ENCODE measurements around the gene RIT2.

RIT2 gene

GRCh38 chr18:42719221-42719620, 396.3 kb downstream of the RIT2 start:
- H3K27me3 ChIP-seq (ENCODE audit: low read length): no peaks in the 10 kb centered on the region
- H3K9ac ChIP-seq (ENCODE audit: low read length): no peak overlapping the region
- H3K27ac ChIP-seq (ENCODE audit: low read depth, low read length): no peak overlapping the region
- H3K4me2 ChIP-seq (ENCODE audit: low read depth, low read length, poor library complexity, severe bottlenecking): no peak overlapping the region
- H3K9me3 ChIP-seq (ENCODE audit: insufficient read depth, low read length): no peaks in the 10 kb centered on the region
- H3K9me2 ChIP-seq (replicated peaks; ENCODE audit: insufficient read depth, low read length): no peaks in the 10 kb centered on the region
- TF ChIP-seq EZH2phosphoT487 (conservative IDR thresholded peaks at IDR 0.05; ENCODE audit: low read length): no peak
- TF ChIP-seq, protein P1, sequence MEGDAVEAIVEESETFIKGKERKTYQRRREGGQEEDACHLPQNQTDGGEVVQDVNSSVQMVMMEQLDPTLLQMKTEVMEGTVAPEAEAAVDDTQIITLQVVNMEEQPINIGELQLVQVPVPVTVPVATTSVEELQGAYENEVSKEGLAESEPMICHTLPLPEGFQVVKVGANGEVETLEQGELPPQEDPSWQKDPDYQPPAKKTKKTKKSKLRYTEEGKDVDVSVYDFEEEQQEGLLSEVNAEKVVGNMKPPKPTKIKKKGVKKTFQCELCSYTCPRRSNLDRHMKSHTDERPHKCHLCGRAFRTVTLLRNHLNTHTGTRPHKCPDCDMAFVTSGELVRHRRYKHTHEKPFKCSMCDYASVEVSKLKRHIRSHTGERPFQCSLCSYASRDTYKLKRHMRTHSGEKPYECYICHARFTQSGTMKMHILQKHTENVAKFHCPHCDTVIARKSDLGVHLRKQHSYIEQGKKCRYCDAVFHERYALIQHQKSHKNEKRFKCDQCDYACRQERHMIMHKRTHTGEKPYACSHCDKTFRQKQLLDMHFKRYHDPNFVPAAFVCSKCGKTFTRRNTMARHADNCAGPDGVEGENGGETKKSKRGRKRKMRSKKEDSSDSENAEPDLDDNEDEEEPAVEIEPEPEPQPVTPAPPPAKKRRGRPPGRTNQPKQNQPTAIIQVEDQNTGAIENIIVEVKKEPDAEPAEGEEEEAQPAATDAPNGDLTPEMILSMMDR (IDR thresholded peaks at IDR 0.05; ENCODE audit: insufficient read depth, low read length, poor library complexity, severe bottlenecking): no peak
- H3K4me3 ChIP-seq (ENCODE audit: insufficient read depth, low read length, poor library complexity, severe bottlenecking): no peak overlapping the region
- no peaks in the 10 kb centered on the region for H3K36me3 ChIP-seq (ENCODE audit: low read length)
- no peaks in the 10 kb centered on the region for H3F3A ChIP-seq (ENCODE audit: insufficient read depth)
- no peaks in the 10 kb centered on the region for H4K20me1 ChIP-seq (ENCODE audit: low read depth, low read length)
- H2AFZ ChIP-seq (ENCODE audit: low read depth, low read length, severe bottlenecking): no peak overlapping the region
- H3K79me2 ChIP-seq (ENCODE audit: insufficient read depth, low read length): no peaks in the 10 kb centered on the region

- Histone ChIP-seq H3K4me2 (ENCODE audit: low read depth, low read length, poor library complexity, severe bottlenecking) (no peak overlapping the region), H3K9me3 (ENCODE audit: insufficient read depth, low read length) (no peaks in the 10 kb centered on the region), H3F3A (ENCODE audit: insufficient read depth) (no peaks in the 10 kb centered on the region), H3K4me3 (ENCODE audit: insufficient read depth, low read length, poor library complexity, severe bottlenecking) (no peak overlapping the region), H3K27me3 (ENCODE audit: low read length) (no peaks in the 10 kb centered on the region), H3K9me2 (replicated peaks; ENCODE audit: insufficient read depth, low read length) (no peaks in the 10 kb centered on the region), H3K9ac (ENCODE audit: low read length) (no peak overlapping the region), H4K20me1 (ENCODE audit: low read depth, low read length) (no peaks in the 10 kb centered on the region), H3K79me2 (ENCODE audit: insufficient read depth, low read length) (no peaks in the 10 kb centered on the region), H3K27ac (ENCODE audit: low read depth, low read length) (no peak overlapping the region), H2AFZ (ENCODE audit: low read depth, low read length, severe bottlenecking) (no peak overlapping the region), H3K36me3 (ENCODE audit: low read length) (no peaks in the 10 kb centered on the region)
- TF ChIP-seq, protein P1 (IDR thresholded peaks at IDR 0.05; ENCODE audit: insufficient read depth, low read length, poor library complexity, severe bottlenecking): no peak
- no peak for TF ChIP-seq EZH2phosphoT487 (conservative IDR thresholded peaks at IDR 0.05; ENCODE audit: low read length)
Observed at GRCh38 chr18:42712065-42712464, 403.4 kb downstream of the RIT2 start.

- no peak overlapping the region for H3K9ac ChIP-seq (ENCODE audit: low read length)
- H3K27me3 ChIP-seq (ENCODE audit: low read length): no peaks in the 10 kb centered on the region
- no peaks in the 10 kb centered on the region for H3K36me3 ChIP-seq (ENCODE audit: low read length)
- no peaks in the 10 kb centered on the region for H3K9me3 ChIP-seq (ENCODE audit: insufficient read depth, low read length)
- H2AFZ ChIP-seq (ENCODE audit: low read depth, low read length, severe bottlenecking): no peak overlapping the region
- H3K79me2 ChIP-seq (ENCODE audit: insufficient read depth, low read length): no peaks in the 10 kb centered on the region
- H3K27ac ChIP-seq (ENCODE audit: low read depth, low read length): no peak overlapping the region
- H4K20me1 ChIP-seq (ENCODE audit: low read depth, low read length): no peaks in the 10 kb centered on the region
- no peak overlapping the region for H3K4me2 ChIP-seq (ENCODE audit: low read depth, low read length, poor library complexity, severe bottlenecking)
- TF ChIP-seq EZH2phosphoT487 (conservative IDR thresholded peaks at IDR 0.05; ENCODE audit: low read length): no peak
- TF ChIP-seq, protein P1 (IDR thresholded peaks at IDR 0.05; ENCODE audit: insufficient read depth, low read length, poor library complexity, severe bottlenecking): no peak
- H3F3A ChIP-seq (ENCODE audit: insufficient read depth): no peaks in the 10 kb centered on the region
- no peaks in the 10 kb centered on the region for H3K9me2 ChIP-seq (replicated peaks; ENCODE audit: insufficient read depth, low read length)
- no peak overlapping the region for H3K4me3 ChIP-seq (ENCODE audit: insufficient read depth, low read length, poor library complexity, severe bottlenecking)
Observed at GRCh38 chr18:42707080-42707479, 408.4 kb downstream of the RIT2 start.
